Diencephalon (tissue), 1 donor: ENCODE measurements around the gene MXRA5. TPM values are rescaled to one million over a fixed set of nuclear protein-coding genes. Genes with fewer than 3 reads are reported as not detected.

Source experiments
- total RNA-seq: library from RNA; depleted of rRNA; stranded (reverse); fragments of >200 nt; gene quantifications from one replicate; pipeline ENCODE4 v1.2.3, GENCODE V29; 2014

MXRA5 gene
- 3.9 TPM for total RNA-seq

GRCh38 chrX:3346501-3347259, at the start of gene MXRA5:
TSS of gene MXRA5 (minus strand) at chrX:3346652. CDS start at chrX:3343833, 2,819 bp downstream.

